SK-N-SH (cell line): ENCODE measurements around the gene ZBTB24. TPM values are rescaled to one million over a fixed set of nuclear protein-coding genes. Genes with fewer than 3 reads are reported as not detected.

Experiments used
- CTCF ChIA-PET: fragments of 300-600, 350-600 bp; formaldehyde crosslinking; extraction: SDS; loops from one replicate; lab custom pipeline; 2021; lab: Yijun Ruan, JAX
- POLR2A ChIA-PET: fragments of 350-600 bp; sonication (Branson Sonifier 250); formaldehyde crosslinking; extraction: SDS; loops from one replicate; lab custom pipeline; 2020; ENCODE audit warnings: antibody characterized with exemption, inconsistent platforms; lab: Yijun Ruan, JAX
- DNase-seq: peaks from one replicate; pipeline ENCODE4 v3.0.0; 2012
- H2AFZ ChIP-seq: fragments of 200-600 bp; sonication (generic); 2 replicates; pipeline ENCODE4 v1.8.1; 2016; ENCODE audit warnings: antibody characterized with exemption, mild to moderate bottlenecking, low read depth
- H3F3A ChIP-seq: fragments of 200-600 bp; sonication (generic); replicated peaks from 2 replicates; pipeline ENCODE3; 2016; ENCODE audit warnings: antibody characterized with exemption, mild to moderate bottlenecking; ENCODE audit not compliant: insufficient read depth
- H3K27ac ChIP-seq, 2 experiments: fragments of 200-500 bp in 1 of 2; fragments of 200-600 bp in 1 of 2; sonication (Bioruptor generic) in 1 of 2; sonication (generic), shearing (Covaris generic) in 1 of 2; 2 replicates each; pipeline versions ENCODE4 v1.5.1 to v1.6.1; 2014 to 2016; ENCODE audit warnings: low read depth in 2 of 2, inconsistent platforms in 1 of 2, low read length in 1 of 2, mild to moderate bottlenecking in 1 of 2, mixed read lengths in 1 of 2
- H3K27me3 ChIP-seq: fragments of 200-600 bp; sonication (generic), shearing (Covaris generic); 2 replicates; pipeline ENCODE4 v1.6.1; 2016; ENCODE audit warnings: mixed run types; ENCODE audit not compliant: insufficient read depth
- H3K36me3 ChIP-seq, 2 experiments: fragments of 200-500 bp in 1 of 2; fragments of 200-600 bp in 1 of 2; sonication (Bioruptor generic) in 1 of 2; sonication (generic) in 1 of 2; replicated peaks in 1 of 2; 2 replicates each; pipeline versions ENCODE3 to v1.5.1; 2014 to 2016; ENCODE audit warnings: low read length in 1 of 2, mild to moderate bottlenecking in 1 of 2; ENCODE audit not compliant: insufficient read depth in 2 of 2, control insufficient read depth in 1 of 2
- H3K4me1 ChIP-seq, 2 experiments: fragments of 200-500 bp in 1 of 2; fragments of 200-600 bp in 1 of 2; sonication (Bioruptor generic) in 1 of 2; sonication (generic), shearing (Covaris generic) in 1 of 2; 2 replicates each; pipeline versions ENCODE4 v1.5.1 to v1.6.1; 2014 to 2016; ENCODE audit warnings: low read depth in 1 of 2, low read length in 1 of 2, mixed run types in 1 of 2; ENCODE audit not compliant: insufficient read depth in 2 of 2, control insufficient read depth in 1 of 2
- H3K4me2 ChIP-seq: fragments of 200-600 bp; sonication (generic), shearing (Covaris generic); 2 replicates; pipeline ENCODE4 v1.6.1; 2017; ENCODE audit warnings: mixed run types
- H3K4me3 ChIP-seq, 2 experiments: fragments of 200-500 bp in 1 of 2; fragments of 200-600 bp in 1 of 2; sonication (Bioruptor generic) in 1 of 2; sonication (generic), shearing (Covaris generic) in 1 of 2; 2 replicates each; pipeline versions ENCODE4 v1.5.1 to v1.8.1; 2014 to 2016; ENCODE audit warnings: low read depth in 2 of 2, inconsistent platforms in 1 of 2, low read length in 1 of 2, mild to moderate bottlenecking in 1 of 2, mixed read lengths in 1 of 2, moderate library complexity in 1 of 2
- H3K79me2 ChIP-seq: fragments of 200-600 bp; sonication (generic); 2 replicates; pipeline ENCODE4 v1.8.1; 2017; ENCODE audit warnings: mild to moderate bottlenecking; ENCODE audit not compliant: insufficient read depth
- H3K9ac ChIP-seq: fragments of 200-600 bp; sonication (generic); 2 replicates; pipeline ENCODE4 v1.6.1; 2017; ENCODE audit warnings: mixed run types
- H3K9me2 ChIP-seq: fragments of 200-600 bp; sonication (generic); 2 replicates; pipeline ENCODE4 v1.6.1; 2017; ENCODE audit warnings: mixed run types
- H3K9me3 ChIP-seq: fragments of 200-600 bp; sonication (generic); 2 replicates; pipeline ENCODE4 v1.6.1; 2017; ENCODE audit warnings: mixed run types, mild to moderate bottlenecking, moderate library complexity
- H4K20me1 ChIP-seq: fragments of 200-600 bp; sonication (generic); 2 replicates; pipeline ENCODE4 v1.6.1; 2017; ENCODE audit warnings: mild to moderate bottlenecking, mixed run types; ENCODE audit not compliant: insufficient read depth
- EZH2phosphoT487 ChIP-seq: fragments of 200-600 bp; sonication (generic); IDR thresholded peaks from 2 replicates; pipeline ENCODE4 v1.6.1; 2017; ENCODE audit warnings: low read depth, mixed run types, mild to moderate bottlenecking, antibody characterized with exemption, moderate library complexity, borderline replicate concordance
- FOXM1 ChIP-seq: IDR thresholded peaks from 2 replicates; pipeline ENCODE4 v1.4.0; 2012; ENCODE audit warnings: low read depth, mild to moderate bottlenecking
- GATA2 ChIP-seq: sonication (generic); formaldehyde crosslinking; IDR thresholded peaks from 2 replicates; pipeline ENCODE4 v1.5.0; 2020; ENCODE audit warnings: mild to moderate bottlenecking, missing genetic modification reagents
- MAX ChIP-seq: IDR thresholded peaks from 2 replicates; pipeline ENCODE4 v1.4.0; 2012; ENCODE audit warnings: low read depth
- MEF2A ChIP-seq: IDR thresholded peaks from 2 replicates; pipeline ENCODE4 v1.4.0; 2012; ENCODE audit warnings: low read depth, borderline replicate concordance
- MXI1 ChIP-seq: IDR thresholded peaks from 2 replicates; pipeline ENCODE4 v1.6.1; 2012; ENCODE audit warnings: mild to moderate bottlenecking, low read depth, low read length, improper control_type of control experiment
- NFIC ChIP-seq: IDR thresholded peaks from 2 replicates; pipeline ENCODE4 v1.4.0; 2012; ENCODE audit warnings: borderline replicate concordance
- POLR2AphosphoS5 ChIP-seq: IDR thresholded peaks from 2 replicates; pipeline ENCODE4 v1.6.1; 2012; ENCODE audit warnings: low read depth, low read length
- RAD21 ChIP-seq: IDR thresholded peaks from 2 replicates; pipeline ENCODE4 v1.6.1; 2012; ENCODE audit warnings: mild to moderate bottlenecking, low read length
- RCOR1 ChIP-seq: fragments of 150-350 bp; IDR thresholded peaks from 2 replicates; pipeline ENCODE4 v1.6.1; 2017; ENCODE audit warnings: antibody characterized with exemption, low read length
- RFX5 ChIP-seq: IDR thresholded peaks from 2 replicates; pipeline ENCODE4 v1.6.1; 2012; ENCODE audit warnings: mild to moderate bottlenecking, improper control_type of control experiment, low read length
- SIN3A ChIP-seq: IDR thresholded peaks from 2 replicates; pipeline ENCODE4 v1.6.1; 2012; ENCODE audit warnings: low read depth, mild to moderate bottlenecking, low read length, moderate library complexity, borderline replicate concordance
- USF2 ChIP-seq: fragments of 150-350 bp; IDR thresholded peaks from 2 replicates; pipeline ENCODE4 v1.6.1; 2017; ENCODE audit warnings: antibody characterized with exemption, low read length, low read depth, borderline replicate concordance
- WGBS: methylation state at CpG from one replicate; pipeline ENCODE4 v1.1.6; 2017; ENCODE audit warnings: low lambda C conversion rate; 5-methylcytosine and 5-hydroxymethylcytosine counted together
- polyA plus RNA-seq, 3 experiments: library from polyadenylated mRNA; depleted of rRNA; stranded (reverse); fragments of >200 nt; gene quantifications; 2 replicates each; pipeline ENCODE4 v1.2.3, GENCODE V29; 2012
- TF ChIP-seq, protein P1 (sequence below): IDR thresholded peaks from 2 replicates; pipeline ENCODE4 v1.4.0; 2012; ENCODE audit warnings: low read depth, borderline replicate concordance
- TF ChIP-seq, protein P2 (sequence below): IDR thresholded peaks from 2 replicates; pipeline ENCODE4; 2012
- TF ChIP-seq, protein P3 (sequence below): IDR thresholded peaks from 2 replicates; pipeline ENCODE4 v1.4.0; 2012; ENCODE audit warnings: low read depth, borderline replicate concordance

Gene ZBTB24
- polyA plus RNA-seq, 1 of the 3 experiments (the other 2 are of a cell fraction): 1.7 TPM

- H3K79me2 ChIP-seq: peaks cover 26% of the 10 kb centered on the region; the same call in 1 of the 2 replicates
- no peak for DNase-seq
- no peaks in the 10 kb centered on the region for H3K9me3 ChIP-seq
- H3K36me3 ChIP-seq: peaks cover 10 to 29% of the 10 kb centered on the region in 2 experiments
- ChIA-PET CTCF (interaction anchor here (0.6 to 5.9 kb wide), 3 partner anchors 10 to 918 kb away, joined by 3 to 47 read pairs (median 12); partner anchors contain the start of genes PPIL6 and SMPD2), POLR2A (interaction anchor here (1.6 kb wide), 1 partner anchor 10 kb away, joined by 5 read pairs; the partner anchor contains the start of gene SMPD2)
- H3K4me3 ChIP-seq: no peak overlapping the region
- H3K4me2 ChIP-seq: no peak overlapping the region
- H3K4me1 ChIP-seq: peaks cover 0 to 18% of the 10 kb centered on the region in 2 experiments; a peak in 2 of 4 replicates
- TF ChIP-seq SIN3A (no peak), GATA2 (CRISPR knock-in tag) (no peak), NFIC (no peak), EZH2phosphoT487 (no peak), RAD21 (no peak), RCOR1 (no peak), FOXM1 (no peak), POLR2AphosphoS5 (no peak), USF2 (no peak), MEF2A (no peak), MXI1 (no peak), MAX (no peak), RFX5 (no peak)
- TF ChIP-seq, protein P1, sequence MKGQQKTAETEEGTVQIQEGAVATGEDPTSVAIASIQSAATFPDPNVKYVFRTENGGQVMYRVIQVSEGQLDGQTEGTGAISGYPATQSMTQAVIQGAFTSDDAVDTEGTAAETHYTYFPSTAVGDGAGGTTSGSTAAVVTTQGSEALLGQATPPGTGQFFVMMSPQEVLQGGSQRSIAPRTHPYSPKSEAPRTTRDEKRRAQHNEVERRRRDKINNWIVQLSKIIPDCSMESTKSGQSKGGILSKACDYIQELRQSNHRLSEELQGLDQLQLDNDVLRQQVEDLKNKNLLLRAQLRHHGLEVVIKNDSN: no peak
- TF ChIP-seq, protein P2, sequence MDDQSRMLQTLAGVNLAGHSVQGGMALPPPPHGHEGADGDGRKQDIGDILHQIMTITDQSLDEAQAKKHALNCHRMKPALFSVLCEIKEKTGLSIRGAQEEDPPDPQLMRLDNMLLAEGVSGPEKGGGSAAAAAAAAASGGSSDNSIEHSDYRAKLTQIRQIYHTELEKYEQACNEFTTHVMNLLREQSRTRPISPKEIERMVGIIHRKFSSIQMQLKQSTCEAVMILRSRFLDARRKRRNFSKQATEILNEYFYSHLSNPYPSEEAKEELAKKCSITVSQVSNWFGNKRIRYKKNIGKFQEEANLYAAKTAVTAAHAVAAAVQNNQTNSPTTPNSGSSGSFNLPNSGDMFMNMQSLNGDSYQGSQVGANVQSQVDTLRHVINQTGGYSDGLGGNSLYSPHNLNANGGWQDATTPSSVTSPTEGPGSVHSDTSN: no peak
- TF ChIP-seq, protein P3, sequence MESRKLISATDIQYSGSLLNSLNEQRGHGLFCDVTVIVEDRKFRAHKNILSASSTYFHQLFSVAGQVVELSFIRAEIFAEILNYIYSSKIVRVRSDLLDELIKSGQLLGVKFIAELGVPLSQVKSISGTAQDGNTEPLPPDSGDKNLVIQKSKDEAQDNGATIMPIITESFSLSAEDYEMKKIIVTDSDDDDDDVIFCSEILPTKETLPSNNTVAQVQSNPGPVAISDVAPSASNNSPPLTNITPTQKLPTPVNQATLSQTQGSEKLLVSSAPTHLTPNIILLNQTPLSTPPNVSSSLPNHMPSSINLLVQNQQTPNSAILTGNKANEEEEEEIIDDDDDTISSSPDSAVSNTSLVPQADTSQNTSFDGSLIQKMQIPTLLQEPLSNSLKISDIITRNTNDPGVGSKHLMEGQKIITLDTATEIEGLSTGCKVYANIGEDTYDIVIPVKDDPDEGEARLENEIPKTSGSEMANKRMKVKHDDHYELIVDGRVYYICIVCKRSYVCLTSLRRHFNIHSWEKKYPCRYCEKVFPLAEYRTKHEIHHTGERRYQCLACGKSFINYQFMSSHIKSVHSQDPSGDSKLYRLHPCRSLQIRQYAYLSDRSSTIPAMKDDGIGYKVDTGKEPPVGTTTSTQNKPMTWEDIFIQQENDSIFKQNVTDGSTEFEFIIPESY: no peak
- H3K27me3 ChIP-seq: no peaks in the 10 kb centered on the region
- H4K20me1 ChIP-seq: no peaks in the 10 kb centered on the region
- no peak overlapping the region for H2AFZ ChIP-seq
- H3K9ac ChIP-seq: no peak overlapping the region
- H3F3A ChIP-seq: no peaks in the 10 kb centered on the region
- WGBS: 100% methylated on average over 1 of the region's 7 CpGs
- H3K27ac ChIP-seq: no peak overlapping the region
- H3K9me2 ChIP-seq: no peaks in the 10 kb centered on the region
Measured at GRCh38 chr6:109451376-109451775, 31.6 kb downstream of the ZBTB24 start.
